Fibroblast of lung (primary cell): ENCODE measurements around the gene KDM5D. TPM values are rescaled to one million over a fixed set of nuclear protein-coding genes. Genes with fewer than 3 reads are reported as not detected.

ENCODE experiments used
- DNase-seq, 2 donors: peaks; one replicate each; pipeline versions ENCODE4 v3.0.0 to v3.0.0-alpha.2; 2010; ENCODE audit warnings: low read depth in 2 of 2
- H2AFZ ChIP-seq: 2 replicates; pipeline ENCODE4 v1.5.1; 2012; ENCODE audit warnings: low read length, control low read depth, inconsistent platforms
- H3K27ac ChIP-seq: 2 replicates; pipeline ENCODE4 v1.5.1; 2011; ENCODE audit warnings: low read length, control low read depth; ENCODE audit not compliant: insufficient read depth
- H3K27me3 ChIP-seq: 2 replicates; pipeline ENCODE4 v1.5.1; 2011; ENCODE audit warnings: mild to moderate bottlenecking, low read length; ENCODE audit not compliant: control insufficient read depth, insufficient read depth
- H3K36me3 ChIP-seq: 2 replicates; pipeline ENCODE4 v1.5.1; 2011; ENCODE audit warnings: low read length; ENCODE audit not compliant: control insufficient read depth, insufficient read depth
- H3K4me1 ChIP-seq: 2 replicates; pipeline ENCODE4 v1.5.1; 2011; ENCODE audit warnings: low read length; ENCODE audit not compliant: control insufficient read depth, insufficient read depth; ENCODE audit errors: extremely low read depth
- H3K4me2 ChIP-seq: 2 replicates; pipeline ENCODE4 v1.5.1; 2011; ENCODE audit warnings: low read length, control low read depth; ENCODE audit not compliant: insufficient read depth; ENCODE audit errors: extremely low read depth
- H3K4me3 ChIP-seq, 4 experiments: fragments of 200-600 bp in 1 of 4; sonication (generic) in 1 of 4; replicated peaks in 1 of 4; 2 replicates each; pipeline ENCODE4 v1.5.1; 2011 to 2016; ENCODE audit warnings: low read length in 4 of 4, low read depth in 3 of 4, mild to moderate bottlenecking in 3 of 4, control low read depth in 2 of 4, inconsistent platforms in 1 of 4, mixed read lengths in 1 of 4; ENCODE audit not compliant: insufficient read depth in 1 of 4; ENCODE audit errors: control extremely low read depth in 1 of 4
- H3K79me2 ChIP-seq: 2 replicates; pipeline ENCODE4 v1.5.1; 2012; ENCODE audit warnings: mild to moderate bottlenecking, low read length, inconsistent platforms; ENCODE audit not compliant: control insufficient read depth, insufficient read depth
- H3K9ac ChIP-seq: 2 replicates; pipeline ENCODE4 v1.5.1; 2011; ENCODE audit warnings: mild to moderate bottlenecking, low read length, control low read depth; ENCODE audit not compliant: insufficient read depth
- H3K9me3 ChIP-seq: 2 replicates; pipeline ENCODE4 v1.5.1; 2012; ENCODE audit warnings: low read depth, low read length; ENCODE audit not compliant: control insufficient read depth, insufficient read depth
- H4K20me1 ChIP-seq: 2 replicates; pipeline ENCODE4 v1.5.1; 2011; ENCODE audit warnings: low read length; ENCODE audit not compliant: control insufficient read depth, insufficient read depth; ENCODE audit errors: extremely low read depth
- EZH2 ChIP-seq: IDR thresholded peaks from 2 replicates; pipeline ENCODE4 v1.5.1; 2012; ENCODE audit warnings: low read length, control low read depth, mild to moderate bottlenecking; ENCODE audit errors: missing control alignments
- polyA minus RNA-seq: library from RNA; depleted of rRNA, polyadenylated mRNA; stranded (reverse); fragments of >200 nt; gene quantifications from 2 replicates; pipeline ENCODE4 v1.2.3, GENCODE V29; 2011; ENCODE audit warnings: low replicate concordance
- polyA plus RNA-seq, 2 donors: library from polyadenylated mRNA; depleted of rRNA in 1 of 2; stranded (reverse) in 1 of 2; unstranded in 1 of 2; fragments of >200 nt; gene quantifications; 2 replicates each; pipeline ENCODE4 v1.2.1, GENCODE V29; 2011 to 2012; ENCODE audit warnings: missing spikeins in 1 of 2
- total RNA-seq: library from RNA; depleted of rRNA; stranded (reverse); fragments of >200 nt; gene quantifications from 2 replicates; pipeline ENCODE4 v1.2.1, GENCODE V29; 2014
- TF ChIP-seq, protein P1 (sequence below), 2 donors: IDR thresholded peaks in 1 of 2; conservative IDR thresholded peaks in 1 of 2; 1 replicate in 1 of 2; 2 replicates in 1 of 2; pipeline ENCODE4 v1.5.1; 2011 to 2012; ENCODE audit warnings: low read length in 2 of 2, control low read depth in 1 of 2, inconsistent platforms in 1 of 2, low read depth in 1 of 2, mild to moderate bottlenecking in 1 of 2

KDM5D gene
- total RNA-seq (23.4 TPM in 1 of 2 replicates, not detected in the other), polyA plus RNA-seq (14.9 TPM in 1 of 2 replicates, not detected in the other), polyA minus RNA-seq (17.6 TPM in 1 of 2 replicates, not detected in the other)
- 10.3 TPM in 1 of 2 replicates, not detected in the other for polyA plus RNA-seq (2012)

- peak within 1 kb of the TSS; percentile 49 for H2AFZ ChIP-seq
- no peaks in the 10 kb centered on the region for H4K20me1 ChIP-seq
- H3K27ac ChIP-seq = peak within 1 kb of the TSS; percentile 66
- H3K79me2 ChIP-seq = no peaks in the 10 kb centered on the region
- H3K36me3 ChIP-seq = peaks cover 1% of the 10 kb centered on the region
- no peaks in the 10 kb centered on the region for H3K4me1 ChIP-seq
- H3K4me3 ChIP-seq = peak within 1 kb of the TSS in 3 of 4 experiments; percentile 24 to 92 (median 74)
- peak within 1 kb of the TSS; percentile 62 for H3K9ac ChIP-seq
- H3K4me2 ChIP-seq = peak within 1 kb of the TSS; percentile 25
- no peaks in the 10 kb centered on the region for H3K9me3 ChIP-seq
- DNase-seq = peak in 1 of 2 donors; percentile 86
- no peak for TF ChIP-seq EZH2
- TF ChIP-seq, protein P1, sequence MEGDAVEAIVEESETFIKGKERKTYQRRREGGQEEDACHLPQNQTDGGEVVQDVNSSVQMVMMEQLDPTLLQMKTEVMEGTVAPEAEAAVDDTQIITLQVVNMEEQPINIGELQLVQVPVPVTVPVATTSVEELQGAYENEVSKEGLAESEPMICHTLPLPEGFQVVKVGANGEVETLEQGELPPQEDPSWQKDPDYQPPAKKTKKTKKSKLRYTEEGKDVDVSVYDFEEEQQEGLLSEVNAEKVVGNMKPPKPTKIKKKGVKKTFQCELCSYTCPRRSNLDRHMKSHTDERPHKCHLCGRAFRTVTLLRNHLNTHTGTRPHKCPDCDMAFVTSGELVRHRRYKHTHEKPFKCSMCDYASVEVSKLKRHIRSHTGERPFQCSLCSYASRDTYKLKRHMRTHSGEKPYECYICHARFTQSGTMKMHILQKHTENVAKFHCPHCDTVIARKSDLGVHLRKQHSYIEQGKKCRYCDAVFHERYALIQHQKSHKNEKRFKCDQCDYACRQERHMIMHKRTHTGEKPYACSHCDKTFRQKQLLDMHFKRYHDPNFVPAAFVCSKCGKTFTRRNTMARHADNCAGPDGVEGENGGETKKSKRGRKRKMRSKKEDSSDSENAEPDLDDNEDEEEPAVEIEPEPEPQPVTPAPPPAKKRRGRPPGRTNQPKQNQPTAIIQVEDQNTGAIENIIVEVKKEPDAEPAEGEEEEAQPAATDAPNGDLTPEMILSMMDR (conservative IDR thresholded peaks at IDR 0.05 in 1 of 2, IDR thresholded peaks at IDR 0.05 in 1 of 2; ENCODE audit: low read depth in 1 of 2, low read length in 2 of 2) = no peak
- H3K27me3 ChIP-seq = no peaks in the 10 kb centered on the region
Measured at GRCh38 chrY:19744381-19745378, at the start of gene KDM5D. Gene KDM5D, minus strand, starts transcription at chrY:19744726. Its CDS starts 192 bp downstream, at chrY:19744534.

GRCh38 chrY:19768375-19768774 lies 23.8 kb upstream of the KDM5D start:
- Histone ChIP-seq H3K4me1 (no peaks in the 10 kb centered on the region), H4K20me1 (no peaks in the 10 kb centered on the region), H3K27ac (no peak overlapping the region), H3K36me3 (no peaks in the 10 kb centered on the region), H3K4me3 (no peak overlapping the region), H3K4me2 (no peak overlapping the region), H3K79me2 (no peaks in the 10 kb centered on the region), H3K27me3 (no peaks in the 10 kb centered on the region), H2AFZ (no peak overlapping the region), H3K9me3 (no peaks in the 10 kb centered on the region), H3K9ac (no peak overlapping the region)
- TF ChIP-seq, protein P1 (conservative IDR thresholded peaks at IDR 0.05 in 1 of 2, IDR thresholded peaks at IDR 0.05 in 1 of 2; ENCODE audit: low read depth in 1 of 2, low read length in 2 of 2) = no peak
- TF ChIP-seq EZH2 = no peak
- no peak for DNase-seq

GRCh38 chrY:19743331-19743730 lies 1.2 kb downstream of the KDM5D start:
- Histone ChIP-seq H4K20me1 (no peaks in the 10 kb centered on the region), H3K9ac (no peak overlapping the region), H3K4me2 (peak overlapping the region; percentile 8), H3K27me3 (no peaks in the 10 kb centered on the region), H3K4me3 (peak overlapping the region in 2 of 4 experiments; percentile 74 to 92), H3K9me3 (no peaks in the 10 kb centered on the region), H3K27ac (no peak overlapping the region), H2AFZ (no peak overlapping the region), H3K4me1 (no peaks in the 10 kb centered on the region), H3K79me2 (no peaks in the 10 kb centered on the region), H3K36me3 (peaks cover 1% of the 10 kb centered on the region)
- TF ChIP-seq, protein P1 (conservative IDR thresholded peaks at IDR 0.05 in 1 of 2, IDR thresholded peaks at IDR 0.05 in 1 of 2; ENCODE audit: low read depth in 1 of 2, low read length in 2 of 2) = no peak
- no peak for TF ChIP-seq EZH2
- peak in 1 of 2 donors; percentile 18 for DNase-seq
